ENCODE results near the gene PTK7.

DNA sequence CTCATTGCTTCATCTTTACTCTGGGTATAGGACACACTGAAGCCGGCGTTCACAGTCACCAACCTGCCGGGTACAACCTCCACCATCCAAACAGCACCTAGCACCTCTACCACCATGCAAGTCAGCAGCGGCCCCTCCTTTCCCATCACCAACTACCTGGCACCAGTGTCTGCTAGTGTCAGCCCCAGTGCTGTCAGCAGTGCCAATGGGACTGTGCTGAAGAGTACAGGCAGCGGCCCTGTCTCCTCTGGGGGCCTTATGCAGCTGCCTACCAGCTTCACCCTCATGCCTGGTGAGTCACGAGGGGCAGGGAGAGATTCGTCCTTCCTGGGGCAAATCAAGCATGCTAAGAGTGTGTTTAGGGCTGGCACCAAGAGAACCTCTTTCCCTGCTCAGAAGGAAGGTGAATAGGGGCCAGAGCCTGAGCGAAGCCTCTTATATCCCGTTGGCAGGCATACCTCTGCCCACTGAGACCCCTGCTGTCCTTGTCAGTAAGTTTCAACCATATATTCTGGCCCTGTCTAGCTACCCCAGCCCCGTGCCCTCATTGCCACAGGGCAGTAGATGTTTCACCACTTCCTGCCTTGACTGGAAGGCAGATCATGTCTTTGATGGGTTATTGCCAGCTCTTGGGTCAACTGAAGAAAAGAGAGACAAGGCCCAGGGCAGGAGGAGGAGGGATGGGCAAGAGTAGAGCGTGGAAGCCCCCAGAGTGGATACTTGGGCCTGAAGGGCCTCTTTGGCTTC is 99.7 kb downstream of the PTK7 start:
- TF ChIP-seq CTCF (conservative IDR thresholded peaks at IDR 0.05; ENCODE audit: low read length): no peak
- TF ChIP-seq EZH2phosphoT487 (IDR thresholded peaks at IDR 0.05; ENCODE audit: borderline replicate concordance, low read depth, low read length): no peak

Data from OCI-LY7 (cell line).